Spinal cord (tissue), 10 donors: Measurements from ENCODE around the gene HBQ1. TPM values are rescaled to one million over a fixed set of nuclear protein-coding genes. Genes with fewer than 3 reads are reported as not detected.
"Not testable (repeated sequence)": the region's sequence is repeated elsewhere in the genome, so short reads cannot be mapped to it uniquely, and the experiment has no call there.

ENCODE experiments used
- DNase-seq, 6 donors: peaks; one replicate each; pipeline versions ENCODE4 v3.0.0 to v3.0.0-alpha.2; 2013 to 2015; ENCODE audit warnings: low spot score in 6 of 6, low read depth in 4 of 6
- H3K27ac ChIP-seq: one replicate; pipeline ENCODE4 v1.5.1; 2013; ENCODE audit warnings: low read depth, low read length, control low read depth
- H3K27me3 ChIP-seq: one replicate; pipeline ENCODE4 v1.6.1; 2013; ENCODE audit warnings: low read length; ENCODE audit not compliant: control insufficient read depth, insufficient read depth
- H3K36me3 ChIP-seq: one replicate; pipeline ENCODE4 v1.6.1; 2013; ENCODE audit warnings: low read length; ENCODE audit not compliant: control insufficient read depth, insufficient read depth
- H3K4me1 ChIP-seq: one replicate; pipeline ENCODE4 v1.6.1; 2013; ENCODE audit warnings: low read length; ENCODE audit not compliant: control insufficient read depth, insufficient read depth
- H3K4me3 ChIP-seq: one replicate; pipeline ENCODE4 v1.5.1; 2013; ENCODE audit warnings: low read depth, low read length, control low read depth
- H3K9me3 ChIP-seq: one replicate; pipeline ENCODE4 v1.6.1; 2013; ENCODE audit warnings: low read length; ENCODE audit not compliant: control insufficient read depth, insufficient read depth
- WGBS: methylation state at CpG from one replicate; pipeline ENCODE4 v1.1.5; 2013; ENCODE audit warnings: missing lambda C conversion rate; ENCODE audit not compliant: insufficient coverage; 5-methylcytosine and 5-hydroxymethylcytosine counted together
- polyA plus RNA-seq, 2 donors: library from polyadenylated mRNA; unstranded; fragments of 120-200 nt; gene quantifications; one replicate each; pipeline ENCODE4 v1.2.1, GENCODE V29; 2013; ENCODE audit not compliant: insufficient read length in 2 of 2
- total RNA-seq, 2 donors: library from RNA; depleted of rRNA in 1 of 2; stranded (reverse); fragments of 120-200 nt in 1 of 2; fragments of >200 nt in 1 of 2; gene quantifications; one replicate each; pipeline versions ENCODE4 v1.2.3 to v1.2.4, GENCODE V29; 2013 to 2014
- donor health status: healthy.

Gene HBQ1
- total and polyA plus RNA-seq, 4 donors, result 6.4 to 11.6 (median 8.5) TPM

GRCh38 chr16:193441-193840 is 13.2 kb downstream of the HBQ1 start:
- Histone ChIP-seq H3K27ac (no peak overlapping the region), H3K4me1 (no peaks in the 10 kb centered on the region), H3K36me3 (peaks cover 97% of the 10 kb centered on the region), H3K9me3 (no peaks in the 10 kb centered on the region), H3K4me3 (no peak overlapping the region), H3K27me3 (no peaks in the 10 kb centered on the region)
- DNase-seq, result no peak
- WGBS, result 90% methylated on average over 14 of the region's 15 CpGs

GRCh38 chr16:194516-194915 is 14.3 kb downstream of the HBQ1 start:
- no peaks in the 10 kb centered on the region for H3K9me3 ChIP-seq
- no peak overlapping the region for H3K4me3 ChIP-seq
- no peaks in the 10 kb centered on the region for H3K4me1 ChIP-seq
- no peak overlapping the region for H3K27ac ChIP-seq
- no peak for DNase-seq
- H3K36me3 ChIP-seq, result peaks cover 97% of the 10 kb centered on the region
- H3K27me3 ChIP-seq, result no peaks in the 10 kb centered on the region
- 100% methylated on average over 4 of the region's 6 CpGs for WGBS

- Histone ChIP-seq H3K4me3 (no peak overlapping the region), H3K27me3 (no peaks in the 10 kb centered on the region), H3K9me3 (peaks cover 2% of the 10 kb centered on the region), H3K36me3 (peaks cover 93% of the 10 kb centered on the region), H3K4me1 (no peaks in the 10 kb centered on the region), H3K27ac (no peak overlapping the region)
- WGBS, result 93% methylated on average over 2 of the region's 5 CpGs
- DNase-seq, result no peak
These were observed 20.1 kb downstream of the HBQ1 start for GRCh38 chr16:200388-200787.

- H3K4me1 ChIP-seq, result no peaks in the 10 kb centered on the region
- no peak for DNase-seq
- no peak overlapping the region for H3K27ac ChIP-seq
- peaks cover 92% of the 10 kb centered on the region for H3K36me3 ChIP-seq
- peaks cover 2% of the 10 kb centered on the region for H3K9me3 ChIP-seq
- no peak overlapping the region for H3K4me3 ChIP-seq
- 100% methylated on average over 4 of the region's 4 CpGs for WGBS
- H3K27me3 ChIP-seq, result no peaks in the 10 kb centered on the region
These were observed 23.0 kb downstream of the HBQ1 start for GRCh38 chr16:203246-203645.

GRCh38 chr16:204046-204445 is 23.8 kb downstream of the HBQ1 start:
- not testable (repeated sequence) for H3K4me3 ChIP-seq, H3K9me3 ChIP-seq, DNase-seq, H3K4me1 ChIP-seq, H3K27ac ChIP-seq, H3K27me3 ChIP-seq
- peaks cover 89% of the 10 kb centered on the region for H3K36me3 ChIP-seq
- WGBS, result 99% methylated on average over 8 of the region's 9 CpGs

GRCh38 chr16:209359-209758 is 29.1 kb downstream of the HBQ1 start:
- not testable (repeated sequence) for DNase-seq, H3K27ac ChIP-seq, H3K9me3 ChIP-seq, H3K27me3 ChIP-seq, H3K4me1 ChIP-seq, H3K4me3 ChIP-seq
- peaks cover 77% of the 10 kb centered on the region for H3K36me3 ChIP-seq
- no CpG with 5 or more reads among the region's 4 CpGs for WGBS

GRCh38 chr16:211631-212180 is 31.4 kb downstream of the HBQ1 start:
- not testable (repeated sequence) for H3K4me3 ChIP-seq, DNase-seq, H3K27ac ChIP-seq, H3K9me3 ChIP-seq, H3K4me1 ChIP-seq, H3K27me3 ChIP-seq
- H3K36me3 ChIP-seq, result peaks cover 77% of the 10 kb centered on the region
- 95% methylated on average over 7 of the region's 14 CpGs for WGBS

- H3K27me3 ChIP-seq, result no peaks in the 10 kb centered on the region
- WGBS, result no CpG with 5 or more reads among the region's 3 CpGs
- no peaks in the 10 kb centered on the region for H3K9me3 ChIP-seq
- no peaks in the 10 kb centered on the region for H3K4me1 ChIP-seq
- DNase-seq, result no peak
- H3K36me3 ChIP-seq, result peaks cover 78% of the 10 kb centered on the region
- H3K4me3 ChIP-seq, result no peak overlapping the region
- H3K27ac ChIP-seq, result no peak overlapping the region
These were observed 32.7 kb downstream of the HBQ1 start for GRCh38 chr16:212999-213398.

GRCh38 chr16:220021-220420 is 39.8 kb downstream of the HBQ1 start:
- no CpG with 5 or more reads among the region's 4 CpGs for WGBS
- DNase-seq, result no peak
- H3K36me3 ChIP-seq, result peaks cover 81% of the 10 kb centered on the region

GRCh38 chr16:228151-228851 is 48.0 kb downstream of the HBQ1 start:
- H3K36me3 ChIP-seq, result peaks cover 31% of the 10 kb centered on the region
- 0% methylated on average over 5 of the region's 9 CpGs for WGBS
- H3K27ac ChIP-seq, result peak overlapping the region; percentile 98
- peaks cover 8% of the 10 kb centered on the region for H3K4me1 ChIP-seq
- no peaks in the 10 kb centered on the region for H3K27me3 ChIP-seq
- peak in 1 of 6 donors; percentile 49 for DNase-seq
- H3K9me3 ChIP-seq, result no peaks in the 10 kb centered on the region
- peak overlapping the region; percentile 94 for H3K4me3 ChIP-seq

More at GRCh38 chr16:220021-220420, 39.8 kb downstream of the HBQ1 start:
- Histone ChIP-seq H3K4me1 (no peaks in the 10 kb centered on the region), H3K27me3 (no peaks in the 10 kb centered on the region), H3K4me3 (no peak overlapping the region), H3K9me3 (no peaks in the 10 kb centered on the region), H3K27ac (no peak overlapping the region)
